Measurements from ENCODE around the gene HEXIM2. TPM values are rescaled to one million over a fixed set of nuclear protein-coding genes. Genes with fewer than 3 reads are reported as not detected.

HEXIM2 gene
- total and polyA plus RNA-seq, 2 of the 13 experiments (the other 11 are each of a cell fraction or from before 2014, with no cell fraction given) = 27.1 to 32.4 TPM

- peak; percentile 23 for TF ChIP-seq CCAR2 (optimal IDR thresholded peaks at IDR 0.05; ENCODE audit: low read depth, low read length)
- peak; percentile 93 for TF ChIP-seq HNRNPL (IDR thresholded peaks at IDR 0.05; ENCODE audit: low read depth, low read length)
- TF ChIP-seq ZSCAN12 (CRISPR knock-in tag; IDR thresholded peaks at IDR 0.05) = no peak
- TF ChIP-seq ZNF749 (CRISPR knock-in tag; IDR thresholded peaks at IDR 0.05; ENCODE audit: borderline replicate concordance) = no peak
- TF ChIP-seq ZFP36 (IDR thresholded peaks at IDR 0.05; ENCODE audit: borderline replicate concordance, low read depth, low read length, partially characterized antibody) = no peak
- no peak for TF ChIP-seq E2F1 (CRISPR knock-in tag; IDR thresholded peaks at IDR 0.05)
- peak; percentile 39; the same call in 1 of the 2 replicates for TF ChIP-seq TCF7 (IDR thresholded peaks at IDR 0.05; ENCODE audit: low read depth)
- peak; percentile 19 for TF ChIP-seq POGK (CRISPR knock-in tag; conservative IDR thresholded peaks at IDR 0.05)
- no peak for TF ChIP-seq ZNF367 (CRISPR knock-in tag; IDR thresholded peaks at IDR 0.05; ENCODE audit: borderline replicate concordance)
- 0 out of 2 replicates have a peak, but pooled peaks have one; percentile 77 for TF ChIP-seq ZNF563 (CRISPR knock-in tag; IDR thresholded peaks at IDR 0.05)
- no peak; the same call in 1 of the 2 replicates for TF ChIP-seq SALL2 (CRISPR knock-in tag; IDR thresholded peaks at IDR 0.05)
- no peak; the same call in 1 of the 2 replicates for TF ChIP-seq ZNF530 (CRISPR knock-in tag; IDR thresholded peaks at IDR 0.05; ENCODE audit: low read depth)
- TF ChIP-seq PLRG1 (conservative IDR thresholded peaks at IDR 0.05) = no peak
- 0 out of 2 replicates have a peak, but pooled peaks have one; percentile 43 for TF ChIP-seq RNF219 (CRISPR knock-in tag; IDR thresholded peaks at IDR 0.05)
- no peak for TF ChIP-seq IKZF4 (CRISPR knock-in tag; IDR thresholded peaks at IDR 0.05; ENCODE audit: borderline replicate concordance, low read depth, not compliant biosample characterization)
- TF ChIP-seq HMGXB4 (CRISPR knock-in tag; IDR thresholded peaks at IDR 0.05; ENCODE audit: borderline replicate concordance in 1 of 2, low read depth in 1 of 2) = no peak; a peak in 1 of 4 replicates
- TF ChIP-seq KLF16 (CRISPR knock-in tag; IDR thresholded peaks at IDR 0.05) = peak; percentile 14 to 78; a peak in 2 of 4 replicates
- no peak for TF ChIP-seq ZNF251 (CRISPR knock-in tag; IDR thresholded peaks at IDR 0.05)
These were observed 9.9 kb downstream of the HEXIM2 start (continued) for GRCh38 chr17:45171338-45172231.
